DOHH2 (cell line): ENCODE measurements around the gene CPEB1.

Experiments used
- H3F3A ChIP-seq: fragments of 200-600 bp; sonication (generic), shearing (Covaris generic); 2 replicates; pipeline ENCODE4 v1.6.0; 2016; ENCODE audit warnings: antibody characterized with exemption, mild to moderate bottlenecking; ENCODE audit not compliant: control insufficient read depth, insufficient read depth
- H3K27ac ChIP-seq: fragments of 200-600 bp; sonication (generic); 2 replicates; pipeline ENCODE4 v1.5.1; 2014; ENCODE audit warnings: low read depth, mild to moderate bottlenecking, low read length, moderate library complexity
- H3K27me3 ChIP-seq: fragments of 200-600 bp; sonication (generic); 2 replicates; pipeline ENCODE4 v1.6.1; 2014; ENCODE audit warnings: mild to moderate bottlenecking, low read length, mixed read lengths; ENCODE audit not compliant: control insufficient read depth
- H3K36me3 ChIP-seq: fragments of 200-600 bp; sonication (generic); 2 replicates; pipeline ENCODE4 v1.6.1; 2014; ENCODE audit warnings: mild to moderate bottlenecking, low read length, moderate library complexity, mixed read lengths; ENCODE audit not compliant: control insufficient read depth
- H3K4me1 ChIP-seq: fragments of 200-600 bp; sonication (generic); 2 replicates; pipeline ENCODE4 v1.6.1; 2014; ENCODE audit warnings: mild to moderate bottlenecking, low read length, mixed read lengths; ENCODE audit not compliant: control insufficient read depth
- H3K4me2 ChIP-seq: fragments of 200-600 bp; sonication (generic); 2 replicates; pipeline ENCODE4 v1.6.0; 2014; ENCODE audit warnings: mild to moderate bottlenecking, low read length, moderate library complexity
- H3K4me3 ChIP-seq: fragments of 200-600 bp; sonication (generic); 2 replicates; pipeline ENCODE4 v1.5.1; 2014; ENCODE audit warnings: mild to moderate bottlenecking, low read length, mixed read lengths
- H3K79me2 ChIP-seq: fragments of 200-600 bp; sonication (generic); 2 replicates; pipeline ENCODE4 v1.6.1; 2014; ENCODE audit warnings: mild to moderate bottlenecking, low read length, mixed read lengths; ENCODE audit not compliant: control insufficient read depth
- H3K9me2 ChIP-seq: fragments of 200-600 bp; sonication (generic); replicated peaks from 2 replicates; pipeline ENCODE4 v1.6.1; 2014; ENCODE audit warnings: mild to moderate bottlenecking, low read length, mixed read lengths; ENCODE audit not compliant: control insufficient read depth
- H3K9me3 ChIP-seq: fragments of 200-600 bp; sonication (generic); 2 replicates; pipeline ENCODE4 v1.6.1; 2014; ENCODE audit warnings: antibody characterized with exemption, low read length, mixed read lengths; ENCODE audit not compliant: control insufficient read depth, insufficient read depth
- H4K20me1 ChIP-seq: fragments of 200-600 bp; sonication (generic); 2 replicates; pipeline ENCODE4 v1.6.0; 2014; ENCODE audit warnings: low read depth, mild to moderate bottlenecking, antibody characterized with exemption, low read length, moderate library complexity; ENCODE audit not compliant: control insufficient read depth, insufficient read depth
- EZH2phosphoT487 ChIP-seq: fragments of 200-600 bp; sonication (generic); IDR thresholded peaks from 2 replicates; pipeline ENCODE4 v1.6.1; 2017; ENCODE audit warnings: borderline replicate concordance, mild to moderate bottlenecking, antibody characterized with exemption, low read length, moderate library complexity, mixed read lengths
- TF ChIP-seq, protein P1 (sequence below): fragments of 200-600 bp; sonication (generic); IDR thresholded peaks from one replicate; pipeline ENCODE4 v1.5.1; 2014; ENCODE audit warnings: antibody characterized with exemption, mild to moderate bottlenecking, low read depth, low read length; ENCODE audit not compliant: poor library complexity, severe bottlenecking

The CPEB1 gene

DNA sequence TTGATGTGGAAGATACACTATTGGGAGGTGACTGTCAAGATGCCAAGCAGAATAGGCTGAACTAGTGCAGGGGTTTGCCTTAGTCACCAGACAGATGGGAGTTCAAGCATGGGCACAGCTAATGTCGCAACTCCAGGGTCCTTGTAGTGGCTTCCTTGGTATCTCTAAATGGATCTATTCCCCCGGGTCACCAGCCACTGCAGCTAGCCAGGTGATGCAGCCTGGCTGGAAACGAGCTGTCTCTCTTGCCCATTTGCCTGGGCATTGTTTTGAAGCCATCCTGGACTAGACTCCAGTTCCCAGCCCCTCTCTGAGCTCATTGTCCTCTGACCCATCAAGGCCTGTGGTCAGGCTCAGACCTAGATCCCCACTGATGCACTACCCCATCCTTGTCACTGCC is 8.4 kb upstream of the CPEB1 start:
- Histone ChIP-seq H3K27ac (no peak overlapping the region), H3K9me3 (no peaks in the 10 kb centered on the region), H3K4me2 (no peak overlapping the region), H3F3A (no peaks in the 10 kb centered on the region), H3K4me1 (no peaks in the 10 kb centered on the region), H3K36me3 (no peaks in the 10 kb centered on the region), H4K20me1 (no peaks in the 10 kb centered on the region), H3K27me3 (peaks cover 8% of the 10 kb centered on the region), H3K4me3 (no peak overlapping the region), H3K9me2 (no peaks in the 10 kb centered on the region), H3K79me2 (no peaks in the 10 kb centered on the region)
- TF ChIP-seq, protein P1, sequence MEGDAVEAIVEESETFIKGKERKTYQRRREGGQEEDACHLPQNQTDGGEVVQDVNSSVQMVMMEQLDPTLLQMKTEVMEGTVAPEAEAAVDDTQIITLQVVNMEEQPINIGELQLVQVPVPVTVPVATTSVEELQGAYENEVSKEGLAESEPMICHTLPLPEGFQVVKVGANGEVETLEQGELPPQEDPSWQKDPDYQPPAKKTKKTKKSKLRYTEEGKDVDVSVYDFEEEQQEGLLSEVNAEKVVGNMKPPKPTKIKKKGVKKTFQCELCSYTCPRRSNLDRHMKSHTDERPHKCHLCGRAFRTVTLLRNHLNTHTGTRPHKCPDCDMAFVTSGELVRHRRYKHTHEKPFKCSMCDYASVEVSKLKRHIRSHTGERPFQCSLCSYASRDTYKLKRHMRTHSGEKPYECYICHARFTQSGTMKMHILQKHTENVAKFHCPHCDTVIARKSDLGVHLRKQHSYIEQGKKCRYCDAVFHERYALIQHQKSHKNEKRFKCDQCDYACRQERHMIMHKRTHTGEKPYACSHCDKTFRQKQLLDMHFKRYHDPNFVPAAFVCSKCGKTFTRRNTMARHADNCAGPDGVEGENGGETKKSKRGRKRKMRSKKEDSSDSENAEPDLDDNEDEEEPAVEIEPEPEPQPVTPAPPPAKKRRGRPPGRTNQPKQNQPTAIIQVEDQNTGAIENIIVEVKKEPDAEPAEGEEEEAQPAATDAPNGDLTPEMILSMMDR, result no peak
- TF ChIP-seq EZH2phosphoT487, result no peak

DNA sequence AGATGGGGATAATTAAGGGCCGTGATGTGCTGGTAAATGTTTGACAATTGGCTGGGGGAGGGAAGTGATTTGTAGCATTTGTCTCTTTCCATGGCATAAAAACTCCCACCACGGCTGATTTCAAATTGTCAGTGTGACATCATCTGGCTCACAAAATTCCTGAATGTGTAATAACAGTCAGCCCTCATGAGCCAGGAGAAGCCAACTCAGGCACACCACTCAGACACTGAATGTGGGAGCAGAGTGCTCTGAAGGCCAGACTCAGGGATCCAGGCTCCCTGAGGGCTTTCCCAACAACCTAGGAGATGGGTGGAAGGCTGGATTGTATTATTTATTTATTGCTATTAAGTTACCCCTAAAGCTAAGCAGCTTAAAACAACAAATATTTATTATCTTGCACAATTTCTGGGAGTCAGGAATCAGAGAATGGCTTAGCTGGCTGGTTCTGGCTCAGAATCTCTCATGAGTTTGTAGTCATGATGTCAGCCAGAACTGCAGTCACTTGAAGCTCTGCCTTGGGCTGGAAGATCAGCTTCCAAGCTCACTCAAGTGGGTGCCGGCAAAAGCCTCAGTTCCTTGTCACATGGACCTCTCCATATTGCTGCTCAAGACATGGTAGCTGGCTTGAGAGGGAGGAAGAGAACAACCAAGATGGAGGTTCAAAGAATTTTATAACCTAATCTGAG is 6.5 kb upstream of the CPEB1 start:
- Histone ChIP-seq H3K79me2 (no peaks in the 10 kb centered on the region), H3F3A (no peaks in the 10 kb centered on the region), H3K9me3 (no peaks in the 10 kb centered on the region), H4K20me1 (no peaks in the 10 kb centered on the region), H3K9me2 (no peaks in the 10 kb centered on the region), H3K4me3 (no peak overlapping the region), H3K4me2 (no peak overlapping the region), H3K27ac (no peak overlapping the region), H3K4me1 (no peaks in the 10 kb centered on the region), H3K36me3 (no peaks in the 10 kb centered on the region), H3K27me3 (peaks cover 10% of the 10 kb centered on the region)
- TF ChIP-seq EZH2phosphoT487, result no peak
- TF ChIP-seq, protein P1, result no peak

GRCh38 chr15:82651708-82652107 is 4.5 kb upstream of the CPEB1 start:
- Histone ChIP-seq H3K27ac (no peak overlapping the region), H3K79me2 (no peaks in the 10 kb centered on the region), H3K36me3 (no peaks in the 10 kb centered on the region), H3K4me1 (no peaks in the 10 kb centered on the region), H3K4me3 (no peak overlapping the region), H3K9me3 (no peaks in the 10 kb centered on the region), H3K4me2 (no peak overlapping the region), H3K9me2 (no peaks in the 10 kb centered on the region), H3F3A (no peaks in the 10 kb centered on the region), H4K20me1 (no peaks in the 10 kb centered on the region), H3K27me3 (peaks cover 10% of the 10 kb centered on the region)
- TF ChIP-seq, protein P1, result no peak
- no peak for TF ChIP-seq EZH2phosphoT487
